ENCODE results near the gene GGA2. TPM values are rescaled to one million over a fixed set of nuclear protein-coding genes. Genes with fewer than 3 reads are reported as not detected.
"Not testable (repeated sequence)": the region's sequence is repeated elsewhere in the genome, so short reads cannot be mapped to it uniquely, and the experiment has no call there.

The GGA2 gene
- total RNA-seq, 2 experiments from 2014 or later, result 73.3 to 75.1 TPM

DNA sequence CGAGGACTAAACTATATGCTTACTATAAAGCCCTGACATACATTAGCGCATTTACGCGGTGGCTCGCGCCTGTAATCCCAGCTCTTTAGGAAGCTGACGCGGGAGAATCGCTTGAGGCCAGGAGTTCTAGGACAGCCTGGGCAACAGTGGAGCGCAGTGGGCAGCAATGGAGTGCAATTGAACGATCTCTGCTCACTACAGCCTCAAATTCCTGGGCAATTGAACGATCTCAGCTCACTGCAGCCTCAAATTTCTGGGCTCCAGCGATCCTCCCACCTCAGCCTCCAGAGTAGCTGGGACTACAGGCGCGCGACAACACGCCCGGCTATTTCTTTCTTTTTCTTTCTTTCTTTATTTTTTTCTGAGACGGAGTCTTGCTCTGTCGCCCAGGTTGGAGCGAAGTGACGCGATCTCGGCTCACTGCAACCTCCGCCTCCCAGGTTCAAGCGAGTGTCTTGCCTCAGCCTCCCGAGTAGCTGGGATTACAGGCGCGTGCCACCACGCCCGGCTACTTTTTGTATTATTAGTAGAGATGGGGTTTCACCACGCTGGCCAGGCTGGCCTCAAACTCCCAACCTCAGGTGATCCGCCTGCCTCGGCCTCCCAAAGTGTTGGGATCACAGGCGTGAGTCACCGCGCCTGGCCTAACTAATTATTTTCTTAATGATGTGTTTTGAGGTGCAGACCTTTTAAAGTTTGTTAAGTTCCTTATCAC is 56.8 kb downstream of the GGA2 start:
- DNase-seq, result no peak
- ChIA-PET CTCF (interaction anchor here (1.0 to 3.2 kb wide), 3 partner anchors 15 to 51 kb away, joined by 4 to 32 read pairs (median 4); no protein-coding TSS in a partner anchor), POLR2A (interaction anchor here (1.0 to 1.4 kb wide), 2 partner anchors 51 to 104 kb away, joined by 4 to 5 read pairs; partner anchors contain the start of gene UBFD1)
- peaks cover 23% of the 10 kb centered on the region for H3K4me1 Mint-ChIP-seq (ENCODE audit: low read depth)
- H3K36me3 Mint-ChIP-seq, result peaks cover 2% of the 10 kb centered on the region
- H3K4me3 Mint-ChIP-seq, result peak overlapping the region; percentile 91
- H3K27me3 Mint-ChIP-seq, result no peaks in the 10 kb centered on the region
- intact Hi-C loops (cut with micrococcal nuclease), result loop anchor here (1.0 to 2.0 kb wide), 3 partner anchors 51 to 143 kb away; partner anchors contain the start of genes EARS2, NDUFAB1 and UBFD1
- H3K27ac Mint-ChIP-seq, result no peak overlapping the region
- H3K9me3 Mint-ChIP-seq, result no peaks in the 10 kb centered on the region

DNA sequence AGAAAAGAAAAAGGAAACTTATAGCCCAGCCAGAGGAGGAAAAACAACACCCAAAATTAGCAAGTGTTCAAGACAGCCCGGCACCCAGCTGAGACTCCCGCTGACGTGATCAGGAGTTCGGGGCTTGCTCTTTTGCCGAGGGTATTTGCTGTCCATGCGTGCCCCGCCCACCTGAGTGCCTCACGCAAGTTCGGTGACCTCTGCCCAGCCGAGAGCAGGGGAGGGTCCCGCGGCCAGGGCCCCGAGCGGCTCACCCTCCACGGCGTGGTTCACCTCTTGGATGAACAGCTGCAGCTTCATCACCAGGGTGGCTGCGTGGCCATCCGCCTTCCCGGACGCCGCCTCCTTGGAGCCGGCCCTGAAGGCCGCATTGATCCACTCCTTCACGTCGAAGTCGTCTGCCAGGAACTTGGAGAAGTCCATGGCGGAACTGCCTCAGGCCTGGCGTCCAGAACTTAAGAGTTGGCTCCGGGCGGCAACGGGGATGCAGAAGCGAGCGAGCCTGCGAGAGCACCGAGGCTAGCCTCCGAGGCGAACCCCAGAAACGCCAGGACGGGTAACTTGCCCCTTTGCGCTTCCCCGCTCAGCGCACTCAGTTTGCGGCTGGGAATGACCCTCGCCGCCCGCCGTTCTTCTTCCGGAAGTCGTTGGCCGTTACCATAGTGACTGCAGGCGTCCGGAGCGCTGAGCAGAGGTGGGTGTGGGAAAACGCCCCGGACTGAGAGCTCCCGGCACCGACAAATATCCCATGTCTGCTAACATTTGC is 57.5 kb downstream of the GGA2 start, which contains the start of gene COG7:
Gene COG7, minus strand, starts transcription at position 618 of the 766 bp plus-strand sequence. Its CDS starts 195 bp downstream, at position 423.
- Mint-ChIP-seq H3K27ac (peak within 1 kb of the TSS; percentile 52), H3K36me3 (peaks cover 2% of the 10 kb centered on the region), H3K27me3 (no peaks in the 10 kb centered on the region), H3K4me1 (ENCODE audit: low read depth) (peaks cover 25% of the 10 kb centered on the region), H3K9me3 (no peaks in the 10 kb centered on the region), H3K4me3 (peak within 1 kb of the TSS; percentile 91)
- ChIA-PET POLR2A (interaction anchor here (1.0 to 1.4 kb wide), 3 partner anchors 52 to 105 kb away, joined by 3 to 5 read pairs (median 4); partner anchors contain the start of gene UBFD1), CTCF (interaction anchor here (0.8 to 3.2 kb wide), 5 partner anchors 8 to 105 kb away, joined by 3 to 32 read pairs (median 4); partner anchors contain the start of genes EARS2 and UBFD1)
- DNase-seq, result peak; percentile 91
- intact Hi-C loops (cut with micrococcal nuclease), result loop anchor here (1.0 to 2.0 kb wide), 3 partner anchors 52 to 144 kb away; partner anchors contain the start of genes EARS2, NDUFAB1 and UBFD1

DNA sequence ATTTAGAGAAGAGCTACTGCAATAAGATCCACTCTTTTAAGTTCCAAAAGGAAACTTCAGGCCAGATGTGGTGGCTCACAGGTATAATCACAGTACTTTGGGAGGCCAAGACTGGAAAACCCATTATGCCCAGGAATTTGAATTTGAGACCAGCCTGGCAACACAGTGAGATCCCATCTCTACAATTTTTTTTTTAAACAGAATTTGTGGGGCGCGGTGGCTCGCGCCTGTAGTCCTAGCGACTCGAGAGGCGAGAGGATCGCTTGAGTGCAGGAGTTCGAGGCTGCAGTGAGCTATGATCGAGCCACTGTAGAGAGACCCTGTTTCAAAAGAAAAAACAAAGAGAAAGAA is 58.1 kb downstream of the GGA2 start:
- no peak for DNase-seq
- Mint-ChIP-seq H3K27me3 (no peaks in the 10 kb centered on the region), H3K27ac (peak overlapping the region; percentile 52), H3K4me3 (peak overlapping the region; percentile 91), H3K36me3 (peaks cover 2% of the 10 kb centered on the region), H3K4me1 (ENCODE audit: low read depth) (peaks cover 25% of the 10 kb centered on the region), H3K9me3 (no peaks in the 10 kb centered on the region)
- CTCF ChIA-PET, result interaction anchor here (0.8 to 3.2 kb wide), 4 partner anchors 9 to 105 kb away, joined by 3 to 32 read pairs (median 4); partner anchors contain the start of genes EARS2 and UBFD1
- intact Hi-C loops (cut with micrococcal nuclease), result loop anchor here (2.0 kb wide), 2 partner anchors 53 to 145 kb away; partner anchors contain the start of gene NDUFAB1
- POLR2A ChIA-PET, result interaction anchor here (1.0 to 1.4 kb wide), 2 partner anchors 52 to 55 kb away, joined by 3 to 5 read pairs; no protein-coding TSS in a partner anchor

DNA sequence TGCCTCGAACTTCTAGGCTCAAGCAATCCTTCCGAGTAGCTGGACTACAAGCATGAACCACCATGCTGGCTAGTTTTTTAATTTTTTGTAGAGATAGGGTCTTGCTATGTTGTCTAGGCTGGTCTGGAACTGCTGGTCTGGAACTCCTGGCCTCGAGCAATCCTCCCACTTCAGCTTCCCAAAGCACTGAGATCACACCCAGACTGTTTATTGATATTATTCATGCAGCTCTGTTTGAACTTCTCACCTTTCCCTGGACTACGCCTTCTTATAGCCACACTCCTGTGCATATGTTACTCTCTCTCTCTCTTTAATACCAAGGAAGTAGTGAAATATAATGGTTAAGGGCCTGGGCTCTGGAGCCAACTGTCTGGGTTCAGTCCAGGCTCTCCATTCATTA is 61.9 kb downstream of the GGA2 start:
- H3K27ac Mint-ChIP-seq, result no peak overlapping the region
- intact Hi-C loops (cut with micrococcal nuclease), result no loop called here
- H3K4me3 Mint-ChIP-seq, result no peak overlapping the region
- H3K27me3 Mint-ChIP-seq, result no peaks in the 10 kb centered on the region
- H3K4me1 Mint-ChIP-seq (ENCODE audit: low read depth), result peaks cover 25% of the 10 kb centered on the region
- ChIA-PET POLR2A (no interaction called here), CTCF (interaction anchor here (1.9 to 3.3 kb wide), 2 partner anchors 11 to 14 kb away, joined by 5 to 18 read pairs; no protein-coding TSS in a partner anchor)
- H3K9me3 Mint-ChIP-seq, result no peaks in the 10 kb centered on the region
- H3K36me3 Mint-ChIP-seq, result peaks cover 5% of the 10 kb centered on the region
- no peak for DNase-seq

DNA sequence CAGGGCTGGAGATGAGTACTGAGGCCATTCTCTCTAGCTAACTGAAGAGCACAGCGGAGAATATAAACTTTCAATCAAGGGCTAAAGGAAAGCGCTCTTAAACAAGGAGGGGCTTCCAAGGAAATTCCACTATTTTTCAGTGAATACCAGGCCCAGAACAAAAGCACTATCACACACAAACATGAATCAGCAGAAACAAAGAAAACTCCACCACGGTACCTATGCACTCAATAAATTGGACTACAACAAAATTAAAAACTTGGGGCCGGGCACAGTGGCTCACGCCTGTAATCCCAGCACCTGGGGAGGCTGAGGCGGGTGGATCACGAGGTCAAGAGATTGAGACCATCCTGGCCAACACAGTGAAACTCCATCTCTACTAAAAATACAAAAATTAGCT is 72.8 kb downstream of the GGA2 start:
- ChIA-PET POLR2A (interaction anchor here (0.6 kb wide), 1 partner anchor 27 kb away, joined by 3 read pairs; no protein-coding TSS in a partner anchor), CTCF (interaction anchor here (0.6 to 6.0 kb wide), 4 partner anchors 11 to 272 kb away, joined by 3 to 96 read pairs (median 4); partner anchors contain the start of gene SCNN1G)
- H3K27me3 Mint-ChIP-seq; H3K4me1 Mint-ChIP-seq (ENCODE audit: low read depth); H3K27ac Mint-ChIP-seq; DNase-seq; H3K4me3 Mint-ChIP-seq; intact Hi-C loops (cut with micrococcal nuclease); H3K9me3 Mint-ChIP-seq: not testable (repeated sequence)
- peaks cover 20% of the 10 kb centered on the region for H3K36me3 Mint-ChIP-seq

DNA sequence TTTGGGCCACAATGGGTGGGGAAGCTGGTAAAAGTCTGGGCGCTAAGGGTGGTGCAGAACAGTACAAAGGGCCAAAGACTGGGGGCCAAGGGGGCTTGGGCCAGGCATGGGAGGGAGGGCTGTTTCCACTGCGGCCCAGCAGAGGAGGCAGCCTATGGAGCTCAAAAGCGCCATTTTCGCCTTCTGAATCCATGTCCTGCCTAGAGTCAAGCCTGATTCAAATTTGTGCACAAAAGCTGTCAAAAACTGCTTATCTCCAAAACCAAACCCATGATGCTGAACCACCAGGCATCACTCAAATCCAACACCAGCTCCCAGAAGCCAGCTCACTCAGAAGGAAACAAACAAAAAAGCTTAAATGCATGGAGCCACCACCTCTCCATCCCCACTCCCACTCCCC is 73.3 kb downstream of the GGA2 start:
- Mint-ChIP-seq H3K4me3 (no peak overlapping the region), H3K36me3 (peaks cover 22% of the 10 kb centered on the region), H3K27ac (no peak overlapping the region), H3K4me1 (ENCODE audit: low read depth) (no peaks in the 10 kb centered on the region), H3K27me3 (no peaks in the 10 kb centered on the region), H3K9me3 (no peaks in the 10 kb centered on the region)
- ChIA-PET POLR2A (no interaction called here), CTCF (interaction anchor here (1.1 to 6.0 kb wide), 7 partner anchors 11 to 255 kb away, joined by 3 to 96 read pairs (median 6); partner anchors contain the start of gene SCNN1G)
- no peak for DNase-seq
- intact Hi-C loops (cut with micrococcal nuclease), result no loop called here

DNA sequence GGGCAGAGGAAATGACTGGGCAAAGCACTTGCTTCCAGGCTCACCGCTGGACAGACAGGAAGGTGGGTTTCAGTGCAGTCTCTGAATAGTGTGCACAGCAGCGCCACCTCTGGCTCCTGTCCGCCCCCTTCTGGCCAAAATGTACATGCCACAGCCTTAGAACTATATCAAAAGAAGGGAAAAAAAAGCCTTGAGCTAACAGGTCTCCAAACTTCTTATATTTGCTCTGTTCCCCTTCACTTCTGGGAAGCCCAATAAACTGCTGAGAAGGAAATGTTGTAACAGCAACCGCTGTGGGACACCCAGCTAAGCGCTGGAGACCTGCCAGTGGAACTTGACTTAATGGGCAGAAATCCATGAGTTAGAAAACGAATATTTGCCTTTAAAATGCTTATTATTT is 74.8 kb downstream of the GGA2 start:
- CTCF ChIA-PET, result interaction anchor here (0.6 to 6.0 kb wide), 45 partner anchors 8 to 375 kb away, joined by 3 to 96 read pairs (median 4); partner anchors contain the start of genes COG7 and SCNN1G
- Mint-ChIP-seq H3K27ac (no peak overlapping the region), H3K4me3 (no peak overlapping the region), H3K4me1 (ENCODE audit: low read depth) (no peaks in the 10 kb centered on the region), H3K9me3 (no peaks in the 10 kb centered on the region), H3K36me3 (peaks cover 20% of the 10 kb centered on the region), H3K27me3 (no peaks in the 10 kb centered on the region)
- intact Hi-C loops (cut with micrococcal nuclease), result loop anchor here (1.0 kb wide), 1 partner anchor 253 kb away; the partner anchor contains the start of gene SCNN1G
- DNase-seq, result peak; percentile 78
- POLR2A ChIA-PET, result no interaction called here

DNA sequence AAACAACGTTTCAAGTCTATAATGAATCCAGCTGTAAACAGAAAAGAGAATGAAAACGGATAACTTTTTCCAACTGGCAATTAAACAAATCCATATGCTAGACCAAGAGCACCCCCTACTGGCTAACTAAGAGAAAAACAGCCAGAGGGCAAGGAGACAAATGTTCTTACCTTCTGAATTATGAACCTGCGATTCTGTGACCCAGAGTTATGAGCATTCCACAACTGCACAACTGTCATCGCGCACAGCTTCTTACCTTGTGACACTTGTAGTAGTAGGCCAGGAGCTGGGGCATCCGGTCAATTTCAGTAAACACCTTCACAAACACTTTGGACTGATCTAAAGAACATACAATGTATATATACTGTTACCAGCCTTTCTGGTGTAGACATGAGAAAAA is 75.9 kb downstream of the GGA2 start:
- Mint-ChIP-seq H3K4me1 (ENCODE audit: low read depth) (no peaks in the 10 kb centered on the region), H3K27ac (no peak overlapping the region), H3K27me3 (no peaks in the 10 kb centered on the region), H3K9me3 (no peaks in the 10 kb centered on the region), H3K4me3 (no peak overlapping the region), H3K36me3 (peaks cover 24% of the 10 kb centered on the region)
- intact Hi-C loops (cut with micrococcal nuclease), result no loop called here
- DNase-seq, result no peak
- ChIA-PET CTCF (interaction anchor here (0.6 to 6.0 kb wide), 29 partner anchors 9 to 1827 kb away, joined by 3 to 96 read pairs (median 4); partner anchors contain the start of genes COG7 and SCNN1G), POLR2A (interaction anchor here (0.8 kb wide), 1 partner anchor 176 kb away, joined by 3 read pairs; no protein-coding TSS in a partner anchor)

DNA sequence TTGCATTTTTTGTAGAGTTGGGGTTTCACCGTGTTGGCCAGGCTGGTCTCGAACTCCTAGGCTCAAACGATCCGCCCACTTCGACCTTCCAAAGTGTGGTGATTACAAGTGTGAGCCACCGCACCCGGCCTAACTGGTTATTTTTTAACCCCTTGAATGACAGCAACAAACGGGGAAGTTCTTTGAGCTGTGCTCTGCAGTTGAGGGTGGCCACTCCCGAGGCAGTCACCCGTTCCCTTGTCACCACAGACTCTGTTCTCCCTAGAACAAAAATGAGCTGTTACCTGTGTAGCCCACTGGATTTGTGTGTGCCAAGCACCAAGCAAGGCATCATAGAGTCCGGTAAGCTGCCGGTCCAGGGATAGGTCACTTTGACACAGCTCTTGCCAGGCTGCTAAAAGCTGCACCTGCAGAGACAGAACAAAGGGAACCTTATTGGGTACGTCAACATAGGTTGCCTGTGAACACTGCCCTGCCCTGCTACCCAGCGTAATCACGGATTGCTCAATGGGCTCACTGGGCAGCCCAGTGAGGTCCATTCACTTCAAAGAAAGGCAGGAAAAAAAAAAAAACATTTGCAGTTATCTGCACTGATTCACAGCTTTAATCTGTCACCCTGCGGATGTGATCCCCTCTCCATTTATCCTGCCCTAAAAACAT is 76.9 kb downstream of the GGA2 start:
- Mint-ChIP-seq H3K27ac (no peak overlapping the region), H3K4me1 (ENCODE audit: low read depth) (no peaks in the 10 kb centered on the region), H3K4me3 (no peak overlapping the region), H3K36me3 (peaks cover 20% of the 10 kb centered on the region), H3K27me3 (no peaks in the 10 kb centered on the region), H3K9me3 (no peaks in the 10 kb centered on the region)
- intact Hi-C loops (cut with micrococcal nuclease), result no loop called here
- no peak for DNase-seq
- CTCF ChIA-PET, result interaction anchor here (0.6 to 6.0 kb wide), 23 partner anchors 9 to 1828 kb away, joined by 3 to 96 read pairs (median 4); partner anchors contain the start of genes COG7 and SCNN1G
- POLR2A ChIA-PET, result no interaction called here

DNA sequence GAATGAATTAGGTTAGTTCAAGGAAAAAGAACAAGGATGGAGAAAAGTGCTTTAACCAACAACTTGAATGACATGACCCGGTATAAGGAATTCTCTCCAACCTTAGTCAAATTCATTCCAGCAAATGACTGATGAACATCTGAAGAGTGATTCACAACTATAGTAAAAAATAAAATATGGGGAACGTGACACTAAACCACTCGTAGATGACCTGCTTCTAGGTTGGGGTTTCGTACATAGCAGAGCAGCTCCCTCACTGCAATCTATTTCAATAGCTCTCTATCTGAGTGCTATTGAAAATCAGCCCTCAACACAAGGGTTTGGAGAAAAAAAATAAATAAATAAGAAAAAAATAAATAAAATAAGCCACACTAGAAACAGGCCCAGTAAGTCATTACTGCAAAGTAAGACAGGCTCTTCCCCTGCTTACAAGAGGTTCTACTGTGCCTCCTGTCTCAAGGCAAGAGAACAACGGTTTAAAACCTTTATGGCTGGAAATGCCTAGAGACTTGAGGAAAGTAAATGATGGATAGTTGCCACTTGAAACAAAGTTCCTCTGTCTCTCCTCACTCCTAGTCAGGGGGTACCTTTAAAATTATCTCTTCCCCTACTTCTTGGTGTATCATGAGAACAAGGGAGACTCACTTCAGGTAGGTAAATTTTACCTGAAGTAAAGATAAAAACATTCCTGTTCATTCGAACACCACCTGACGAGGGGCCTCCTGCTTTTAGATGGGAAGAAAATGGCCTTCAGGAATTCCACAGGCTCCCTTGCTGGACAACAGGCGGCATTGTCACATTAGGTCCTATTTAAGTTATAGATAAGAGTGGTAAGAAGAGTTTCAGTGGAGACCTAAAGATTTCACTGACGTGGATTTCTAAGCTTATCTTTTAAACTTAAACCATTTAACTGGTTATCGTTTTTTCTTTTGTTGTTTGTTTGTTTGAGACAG is 77.8 kb downstream of the GGA2 start:
- CTCF ChIA-PET, result interaction anchor here (1.6 to 6.0 kb wide), 7 partner anchors 11 to 250 kb away, joined by 3 to 96 read pairs (median 27); partner anchors contain the start of genes COG7 and SCNN1G
- peaks cover 21% of the 10 kb centered on the region for H3K36me3 Mint-ChIP-seq
- no peak for DNase-seq
- intact Hi-C loops (cut with micrococcal nuclease), result no loop called here
- H3K27me3 Mint-ChIP-seq, result no peaks in the 10 kb centered on the region
- no peaks in the 10 kb centered on the region for H3K4me1 Mint-ChIP-seq (ENCODE audit: low read depth)
- no peak overlapping the region for H3K4me3 Mint-ChIP-seq
- H3K27ac Mint-ChIP-seq, result no peak overlapping the region
- H3K9me3 Mint-ChIP-seq, result no peaks in the 10 kb centered on the region
- POLR2A ChIA-PET, result no interaction called here
